Ascending aorta (tissue), 2 donors: Measurements from ENCODE around the gene PNMA8A. TPM values are rescaled to one million over a fixed set of nuclear protein-coding genes. Genes with fewer than 3 reads are reported as not detected.
A peak's percentile ranks its signal among the peaks of the same experiment; 100 is the strongest.

Source experiments
- DNase-seq, 2 donors: peaks; one replicate each; pipeline ENCODE4 v3.0.0-alpha.2; 2019; ENCODE audit warnings: low spot score in 2 of 2
- H3K27ac ChIP-seq, 2 donors: fragments of 200-600 bp; sonication (generic); one replicate each; pipeline ENCODE4 v1.5.1; 2016 to 2017; ENCODE audit warnings: mild to moderate bottlenecking in 1 of 2
- H3K27me3 ChIP-seq: fragments of 200-600 bp; sonication (generic); one replicate; pipeline ENCODE4 v1.5.1; 2017
- H3K36me3 ChIP-seq, 2 donors: fragments of 200-600 bp; sonication (generic); one replicate each; pipeline ENCODE4 v1.5.1; 2016
- H3K4me1 ChIP-seq, 2 donors: fragments of 200-600 bp; sonication (generic); one replicate each; pipeline ENCODE4 v1.5.1; 2016 to 2017; ENCODE audit warnings: mild to moderate bottlenecking in 1 of 2
- H3K4me3 ChIP-seq, 2 donors: fragments of 200-600 bp; sonication (generic); one replicate each; pipeline ENCODE4 v1.5.1; 2016 to 2017; ENCODE audit warnings: mild to moderate bottlenecking in 1 of 2
- H3K9me3 ChIP-seq, 2 donors: fragments of 200-600 bp; sonication (generic); one replicate each; pipeline ENCODE4 v1.5.1; 2016
- intact Hi-C: fragments of 100-400 bp; cut with DNase I; formaldehyde crosslinking; loops from one replicate; pipeline ENCODE4 v1.15.1; 2023
- total RNA-seq: library from RNA; depleted of rRNA; stranded (reverse); fragments of >200 nt; gene quantifications from one replicate; pipeline ENCODE4 v1.1.0, GENCODE V29; 2016
- TF ChIP-seq, protein P1 (sequence below), 3 experiments: fragments of 200-600 bp in 2 of 3; fragments of 450-650 bp in 1 of 3; sonication (generic) in 2 of 3; IDR thresholded peaks; one replicate each; pipeline ENCODE4 v1.5.1; 2016 to 2019; ENCODE audit warnings: antibody characterized with exemption in 3 of 3, mild to moderate bottlenecking in 1 of 3, moderate library complexity in 1 of 3

Gene PNMA8A
- total RNA-seq, 1 donor from 2014 or later = 0.53 TPM

DNA sequence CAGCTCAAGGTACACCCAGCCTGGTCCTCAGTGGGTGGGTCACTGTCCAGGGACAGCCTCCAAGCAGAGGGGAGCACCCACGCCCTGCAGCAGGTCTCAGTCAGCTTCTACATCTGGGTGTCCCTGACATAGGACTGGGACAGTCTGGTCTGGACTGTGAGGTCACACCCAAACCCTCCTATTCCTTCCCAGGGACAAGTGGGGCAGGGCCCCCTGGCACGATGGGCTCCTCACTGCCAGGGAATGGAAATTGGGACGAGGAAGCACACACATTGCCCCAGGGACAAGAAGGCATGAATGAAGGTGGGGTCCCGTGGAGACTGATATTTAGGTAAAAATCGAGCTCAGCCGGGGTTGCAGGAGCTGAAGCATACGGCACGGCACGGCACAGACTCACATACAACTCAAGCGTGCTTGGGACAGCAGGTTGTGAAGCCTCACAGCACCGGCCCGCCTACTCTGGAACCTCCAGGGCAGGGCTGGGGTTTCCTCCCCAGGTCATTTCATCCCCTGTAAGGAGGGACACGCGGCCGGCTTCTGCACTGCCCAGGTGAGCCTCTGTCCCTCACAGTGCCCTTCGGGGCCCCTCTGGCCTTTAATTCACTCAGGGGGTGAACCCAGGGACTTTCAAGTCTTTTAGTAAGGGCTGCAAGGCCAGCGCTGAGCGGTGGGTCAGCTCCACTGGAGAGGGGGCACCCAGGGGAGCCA, 20.8 kb upstream of the PNMA8A start:
- H3K27ac ChIP-seq = no peak overlapping the region

DNA sequence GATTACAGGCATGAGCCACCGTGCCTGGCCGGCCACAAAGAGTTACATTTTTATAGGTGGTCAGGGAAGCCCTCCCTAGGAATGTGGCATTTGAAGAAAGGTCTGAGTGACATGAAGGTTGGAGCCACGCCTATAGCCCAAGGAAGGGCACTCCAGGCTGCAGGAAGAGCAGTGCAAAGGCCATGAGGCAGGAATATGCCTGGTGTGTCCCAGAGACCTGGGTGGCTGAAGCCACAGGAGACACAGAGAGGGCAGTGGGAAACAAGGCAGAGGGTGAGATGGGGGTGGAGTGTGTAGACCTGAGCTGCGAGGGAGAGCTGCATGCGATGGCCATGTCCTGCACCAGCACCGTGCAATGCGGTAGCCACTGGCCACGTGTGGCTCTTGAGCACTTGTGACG, 19.4 kb upstream of the PNMA8A start:
- intact Hi-C loops = no loop called here
- Histone ChIP-seq H3K27ac (no peak overlapping the region), H3K4me3 (no peak overlapping the region), H3K9me3 (no peaks in the 10 kb centered on the region), H3K27me3 (no peaks in the 10 kb centered on the region), H3K4me1 (peaks cover 18 to 32% of the 10 kb centered on the region in 2 donors), H3K36me3 (no peaks in the 10 kb centered on the region)
- DNase-seq = no peak
- TF ChIP-seq, protein P1, sequence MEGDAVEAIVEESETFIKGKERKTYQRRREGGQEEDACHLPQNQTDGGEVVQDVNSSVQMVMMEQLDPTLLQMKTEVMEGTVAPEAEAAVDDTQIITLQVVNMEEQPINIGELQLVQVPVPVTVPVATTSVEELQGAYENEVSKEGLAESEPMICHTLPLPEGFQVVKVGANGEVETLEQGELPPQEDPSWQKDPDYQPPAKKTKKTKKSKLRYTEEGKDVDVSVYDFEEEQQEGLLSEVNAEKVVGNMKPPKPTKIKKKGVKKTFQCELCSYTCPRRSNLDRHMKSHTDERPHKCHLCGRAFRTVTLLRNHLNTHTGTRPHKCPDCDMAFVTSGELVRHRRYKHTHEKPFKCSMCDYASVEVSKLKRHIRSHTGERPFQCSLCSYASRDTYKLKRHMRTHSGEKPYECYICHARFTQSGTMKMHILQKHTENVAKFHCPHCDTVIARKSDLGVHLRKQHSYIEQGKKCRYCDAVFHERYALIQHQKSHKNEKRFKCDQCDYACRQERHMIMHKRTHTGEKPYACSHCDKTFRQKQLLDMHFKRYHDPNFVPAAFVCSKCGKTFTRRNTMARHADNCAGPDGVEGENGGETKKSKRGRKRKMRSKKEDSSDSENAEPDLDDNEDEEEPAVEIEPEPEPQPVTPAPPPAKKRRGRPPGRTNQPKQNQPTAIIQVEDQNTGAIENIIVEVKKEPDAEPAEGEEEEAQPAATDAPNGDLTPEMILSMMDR (IDR thresholded peaks at IDR 0.05) = no peak

More for the DNA sequence above, 20.8 kb upstream of the PNMA8A start:
- H3K9me3 ChIP-seq = no peaks in the 10 kb centered on the region
- H3K36me3 ChIP-seq = no peaks in the 10 kb centered on the region
- no peak overlapping the region for H3K4me3 ChIP-seq
- TF ChIP-seq, protein P1 (IDR thresholded peaks at IDR 0.05) = no peak
- H3K4me1 ChIP-seq = peaks cover 17 to 32% of the 10 kb centered on the region in 2 donors
- no peak for DNase-seq
- intact Hi-C loops = no loop called here
- no peaks in the 10 kb centered on the region for H3K27me3 ChIP-seq

DNA sequence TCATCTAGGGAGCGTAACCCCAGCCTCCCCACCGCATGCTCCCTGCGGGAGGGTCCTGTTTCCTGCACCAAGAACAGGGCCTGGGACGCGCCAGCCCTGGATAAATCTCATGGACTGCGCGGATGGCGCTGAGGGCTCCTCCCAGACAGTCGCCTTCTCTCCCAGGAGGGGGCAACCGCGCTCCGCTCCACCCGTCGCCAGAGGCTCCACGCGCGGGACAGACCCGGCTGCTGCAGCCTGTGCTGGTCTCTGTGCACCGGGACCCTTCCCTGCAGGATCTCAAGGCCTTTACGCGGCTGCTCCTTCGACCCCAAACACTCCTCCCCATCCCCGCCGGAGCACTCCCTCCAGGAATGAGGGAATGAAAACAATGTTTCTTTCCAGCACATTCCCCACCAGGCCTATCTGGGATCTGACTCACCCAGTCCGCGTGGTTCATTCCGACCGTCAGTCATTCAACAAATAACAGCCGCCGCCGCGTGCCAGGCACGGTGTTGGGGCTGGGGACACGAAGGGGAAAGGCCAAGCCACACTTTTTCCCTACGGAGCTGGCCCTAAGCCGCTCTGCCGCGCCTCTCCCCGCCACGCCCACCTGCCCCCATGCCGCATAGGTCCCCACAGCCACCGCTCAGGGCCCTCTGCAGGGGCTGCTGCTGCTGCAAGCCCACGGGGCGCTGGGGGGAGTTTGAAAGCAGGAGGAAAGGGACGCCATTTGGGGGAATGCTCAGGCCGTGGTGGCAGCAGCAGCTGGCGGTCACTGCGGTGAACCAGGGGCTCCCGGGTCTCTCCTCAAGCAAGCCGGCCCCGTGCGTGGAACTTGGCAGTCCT, 18.3 kb upstream of the PNMA8A start:
- peak; percentile 47 to 83 for DNase-seq
- Histone ChIP-seq H3K4me1 (peaks cover 11 to 26% of the 10 kb centered on the region in 2 donors), H3K4me3 (peak overlapping the region in 1 of 2 donors; percentile 43), H3K27me3 (no peaks in the 10 kb centered on the region), H3K9me3 (no peaks in the 10 kb centered on the region), H3K36me3 (no peaks in the 10 kb centered on the region), H3K27ac (peak overlapping the region in 1 of 2 donors; percentile 61)
- TF ChIP-seq, protein P1 (IDR thresholded peaks at IDR 0.05) = peak in 2 of 3 experiments; percentile 36 to 37
- intact Hi-C loops = loop anchor here (5.0 kb wide), 1 partner anchor 192 kb away; the partner anchor contains the start of gene HIF3A

DNA sequence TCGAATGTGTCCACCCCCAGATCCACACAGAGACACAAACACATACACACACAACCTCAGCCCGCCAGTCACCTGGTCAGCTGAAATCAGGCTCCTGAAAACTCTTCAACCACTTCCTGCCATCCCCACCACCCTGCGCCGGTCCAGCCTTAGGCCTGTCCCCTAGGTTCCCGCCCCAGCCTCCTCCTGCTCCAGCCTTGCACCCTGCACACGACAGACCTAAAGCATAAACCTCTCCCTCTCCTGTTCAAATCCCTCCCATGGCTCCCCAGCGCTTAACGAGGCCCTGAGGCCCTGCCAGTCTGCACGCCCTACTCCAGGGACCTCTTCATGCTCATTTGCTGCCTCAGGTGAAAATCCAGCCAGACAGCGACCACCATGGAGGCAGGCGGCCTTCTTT, 17.2 kb upstream of the PNMA8A start:
- Histone ChIP-seq H3K27ac (peak overlapping the region in 1 of 2 donors; percentile 60), H3K4me3 (no peak overlapping the region), H3K36me3 (no peaks in the 10 kb centered on the region), H3K4me1 (peaks cover 11 to 25% of the 10 kb centered on the region in 2 donors), H3K27me3 (no peaks in the 10 kb centered on the region), H3K9me3 (no peaks in the 10 kb centered on the region)
- intact Hi-C loops = loop anchor here (1.0 to 5.0 kb wide), 3 partner anchors 25 to 191 kb away; partner anchors contain the start of gene HIF3A
- TF ChIP-seq, protein P1 (IDR thresholded peaks at IDR 0.05) = no peak
- DNase-seq = no peak

DNA sequence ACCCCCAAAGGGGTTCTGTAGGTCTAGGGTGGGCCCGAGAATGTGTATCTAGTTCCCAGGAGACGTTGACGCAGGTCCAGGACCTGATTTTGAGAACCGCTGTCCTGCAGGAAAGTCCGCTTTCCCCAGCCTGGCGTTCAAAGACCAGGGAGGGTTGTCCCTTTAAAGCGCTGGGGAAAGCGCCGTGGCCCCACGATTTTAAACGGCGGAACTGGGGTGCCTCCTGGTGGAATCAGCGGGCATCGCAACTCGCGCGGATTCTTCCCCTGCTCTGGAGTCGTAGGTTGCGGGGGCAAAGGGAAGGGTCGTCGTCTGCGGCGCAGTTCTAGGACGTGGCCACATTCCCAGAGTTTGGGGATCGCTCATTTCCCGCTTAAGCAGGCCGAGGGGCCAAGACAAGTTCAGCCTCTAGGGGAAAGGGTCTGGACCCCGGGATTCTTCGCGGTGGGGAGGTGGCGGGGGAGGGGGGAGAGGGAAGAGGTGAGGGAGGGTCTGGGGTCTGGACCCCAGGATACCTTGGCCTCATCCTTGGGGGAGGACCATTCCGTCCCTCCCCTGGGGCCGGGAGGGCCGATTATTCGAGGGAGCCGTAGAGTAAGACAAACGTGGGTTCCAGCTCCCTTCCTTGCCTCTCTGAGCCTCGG, 16.6 kb upstream of the PNMA8A start:
- TF ChIP-seq, protein P1 (IDR thresholded peaks at IDR 0.05) = peak; percentile 93 to 99 (median 99)
- intact Hi-C loops = loop anchor here (1.0 to 5.0 kb wide), 4 partner anchors 25 to 191 kb away; partner anchors contain the start of gene HIF3A
- Histone ChIP-seq H3K9me3 (no peaks in the 10 kb centered on the region), H3K4me3 (peak overlapping the region; percentile 56 to 67), H3K4me1 (peaks cover 11 to 19% of the 10 kb centered on the region in 2 donors), H3K36me3 (no peaks in the 10 kb centered on the region), H3K27me3 (no peaks in the 10 kb centered on the region), H3K27ac (peak overlapping the region in 1 of 2 donors; percentile 51)
- peak in 1 of 2 donors; percentile 90 for DNase-seq
